Ramos (cell line): ENCODE data around the gene ZNF565.
"Not testable (repeated sequence)": the region's sequence is repeated elsewhere in the genome, so short reads cannot be mapped to it uniquely, and the experiment has no call there.

Experiments
- in situ Hi-C: fragments of 300-500 bp; cut with MboI; formaldehyde crosslinking; loops from one replicate; pipeline ENCODE4 v1.14.3; 2022; ENCODE audit warnings: low sequenced_read_pairs; ENCODE audit not compliant: unreplicated experiment

The ZNF565 gene

GRCh38 chr19:36214386-36215275, at the start of gene ZNF565, which contains the start of gene ZNF146:
TSS of gene ZNF565 (minus strand) at chr19:36214665. CDS start at chr19:36201985, 12,680 bp downstream.
TSS of gene ZNF146 (plus strand) at chr19:36215106. CDS start at chr19:36236441, 21,335 bp downstream.
- in situ Hi-C loops: no loop called here

- in situ Hi-C loops: no loop called here
Measured at GRCh38 chr19:36259211-36259610, 44.7 kb upstream of the ZNF565 start.

GRCh38 chr19:36258028-36258875, 43.8 kb upstream of the ZNF565 start:
- in situ Hi-C loops: no loop called here

- in situ Hi-C loops: no loop called here
Measured at GRCh38 chr19:36257520-36257876, 43.0 kb upstream of the ZNF565 start.

- in situ Hi-C loops: no loop called here
Measured at GRCh38 chr19:36256853-36257519, 42.5 kb upstream of the ZNF565 start.

GRCh38 chr19:36256064-36256463, 41.6 kb upstream of the ZNF565 start:
- in situ Hi-C loops: no loop called here

GRCh38 chr19:36255316-36255715, 40.9 kb upstream of the ZNF565 start:
- in situ Hi-C loops: no loop called here

GRCh38 chr19:36254848-36255247, 40.4 kb upstream of the ZNF565 start:
- in situ Hi-C loops: no loop called here

GRCh38 chr19:36252047-36252446, 37.6 kb upstream of the ZNF565 start:
- in situ Hi-C loops: no loop called here

GRCh38 chr19:36246006-36246481, 31.6 kb upstream of the ZNF565 start:
- in situ Hi-C loops: no loop called here

- in situ Hi-C loops: no loop called here
Measured at GRCh38 chr19:36245210-36246005, 30.9 kb upstream of the ZNF565 start.

- in situ Hi-C loops: no loop called here
Measured at GRCh38 chr19:36244066-36244465, 29.6 kb upstream of the ZNF565 start.

GRCh38 chr19:36236946-36237310, 22.5 kb upstream of the ZNF565 start:
- in situ Hi-C loops: no loop called here

- in situ Hi-C loops: no loop called here
Measured at GRCh38 chr19:36236304-36236945, 22.0 kb upstream of the ZNF565 start.

GRCh38 chr19:36233626-36234025, 19.2 kb upstream of the ZNF565 start:
- in situ Hi-C loops: not testable (repeated sequence)

- in situ Hi-C loops: no loop called here
Measured at GRCh38 chr19:36225219-36225892, 10.9 kb upstream of the ZNF565 start.

- in situ Hi-C loops: no loop called here
Measured at GRCh38 chr19:36222503-36222902, 8.0 kb upstream of the ZNF565 start.

- in situ Hi-C loops: no loop called here
Measured at GRCh38 chr19:36221474-36221873, 7.0 kb upstream of the ZNF565 start.
